A673 (cell line): Measurements from ENCODE around the gene KCNE4. TPM values are rescaled to one million over a fixed set of nuclear protein-coding genes. Genes with fewer than 3 reads are reported as not detected.

ENCODE experiments used
- BruUV-seq: library from RNA; stranded (reverse); fragments of 400-500 nt; replicated peaks from 2 replicates; lab custom pipeline; 2021; lab: Mats Ljungman, UMichigan
- CTCF ChIA-PET: fragments of 300-600 bp; sonication (Branson Sonifier 250); formaldehyde crosslinking; loops from one replicate; lab custom pipeline; 2022; ENCODE audit warnings: antibody characterized with exemption; lab: Charles Lee
- POLR2A ChIA-PET: fragments of 300-600 bp; sonication (Branson Sonifier 250); formaldehyde crosslinking; loops from one replicate; lab custom pipeline; 2022; ENCODE audit warnings: antibody characterized with exemption; ENCODE audit not compliant: low non-redundant PET; lab: Charles Lee
- DNase-seq: peaks from one replicate; pipeline ENCODE4 v3.0.0-alpha.2; 2015; ENCODE audit warnings: low spot score
- H3K27ac ChIP-seq: fragments of 200-600 bp; sonication (generic); 2 replicates; pipeline ENCODE4 v1.5.1; 2016; ENCODE audit warnings: mixed run types, low read depth, mild to moderate bottlenecking, mixed read lengths, antibody characterized with exemption, low read length; ENCODE audit not compliant: poor library complexity, severe bottlenecking
- H3K27me3 ChIP-seq: fragments of 200-600 bp; sonication (generic); replicated peaks from 2 replicates; pipeline ENCODE4 v1.6.1; 2017; ENCODE audit warnings: mixed run types, low read depth, mild to moderate bottlenecking, mixed read lengths, antibody characterized with exemption, low read length; ENCODE audit not compliant: insufficient read depth, poor library complexity
- H3K36me3 ChIP-seq: fragments of 200-600 bp; sonication (generic); 2 replicates; pipeline ENCODE4 v1.6.1; 2016; ENCODE audit warnings: mixed run types, mild to moderate bottlenecking, mixed read lengths, antibody characterized with exemption, low read length; ENCODE audit not compliant: insufficient read depth, poor library complexity, severe bottlenecking
- H3K4me1 ChIP-seq: fragments of 200-600 bp; sonication (generic); 2 replicates; pipeline ENCODE4 v1.6.1; 2017; ENCODE audit warnings: mixed run types, mild to moderate bottlenecking, mixed read lengths, antibody characterized with exemption, low read length; ENCODE audit not compliant: insufficient read depth, poor library complexity, severe bottlenecking
- H3K4me3 ChIP-seq: fragments of 200-600 bp; sonication (generic); 2 replicates; pipeline ENCODE4 v1.5.1; 2016; ENCODE audit warnings: low read depth, mixed run types, mild to moderate bottlenecking, mixed read lengths, low read length; ENCODE audit not compliant: poor library complexity, severe bottlenecking
- H3K9me3 ChIP-seq: fragments of 200-600 bp; sonication (generic); 2 replicates; pipeline ENCODE4 v1.6.1; 2016; ENCODE audit warnings: mixed run types, low read depth, mild to moderate bottlenecking, mixed read lengths, antibody characterized with exemption, low read length; ENCODE audit not compliant: poor library complexity, severe bottlenecking
- CTCF ChIP-seq: fragments of 300-800, 200-600 bp; sonication (generic); conservative IDR thresholded peaks from 2 replicates; pipeline ENCODE4 v1.5.1; 2017; ENCODE audit warnings: low read depth, mild to moderate bottlenecking, antibody characterized with exemption, low read length, moderate library complexity, mixed read lengths
- EZH2 ChIP-seq: fragments of 200-600 bp; sonication (generic); IDR thresholded peaks from 2 replicates; pipeline ENCODE4 v1.6.1; 2017; ENCODE audit warnings: borderline replicate concordance, low read depth, mild to moderate bottlenecking, mixed read lengths, antibody characterized with exemption, low read length; ENCODE audit not compliant: poor library complexity, severe bottlenecking
- intact Hi-C: fragments of 100-400 bp; cut with micrococcal nuclease; formaldehyde crosslinking; loops from one replicate; pipeline ENCODE4 v1.10.0; 2022; ENCODE audit not compliant: unreplicated experiment
- total RNA-seq: library from RNA; stranded (reverse); gene quantifications from 2 replicates; pipeline ENCODE4 v1.2.3, GENCODE V29; 2021

KCNE4 gene
- total RNA-seq, 1 experiment from 2014 or later = 82.5 TPM

GRCh38 chr2:223019987-223020717, 31.8 kb upstream of the KCNE4 start:
- intact Hi-C loops = no loop called here
- H3K9me3 ChIP-seq = no peaks in the 10 kb centered on the region
- no peak for DNase-seq
- CTCF ChIA-PET = no interaction called here
- TF ChIP-seq CTCF (no peak), EZH2 (no peak)
- H3K36me3 ChIP-seq = no peaks in the 10 kb centered on the region
- no peaks in the 10 kb centered on the region for H3K4me1 ChIP-seq
- H3K4me3 ChIP-seq = no peak overlapping the region
- POLR2A ChIA-PET = no interaction called here
- no peaks in the 10 kb centered on the region for H3K27me3 ChIP-seq
- BruUV-seq = no TSS peak
- no peak overlapping the region for H3K27ac ChIP-seq

- H3K9me3 ChIP-seq = no peaks in the 10 kb centered on the region
- H3K4me1 ChIP-seq = no peaks in the 10 kb centered on the region
- no peak overlapping the region for H3K4me3 ChIP-seq
- BruUV-seq = no TSS peak
- H3K27ac ChIP-seq = no peak overlapping the region
- no peaks in the 10 kb centered on the region for H3K36me3 ChIP-seq
- intact Hi-C loops = no loop called here
- POLR2A ChIA-PET = no interaction called here
- H3K27me3 ChIP-seq = no peaks in the 10 kb centered on the region
- DNase-seq = no peak
- CTCF ChIA-PET = no interaction called here
- no peak for TF ChIP-seq CTCF
- no peak for TF ChIP-seq EZH2
Observed at GRCh38 chr2:223020971-223021675, 30.9 kb upstream of the KCNE4 start.

GRCh38 chr2:223026357-223027110, 25.5 kb upstream of the KCNE4 start:
- DNase-seq = no peak
- H3K4me1 ChIP-seq = peaks cover 12% of the 10 kb centered on the region
- CTCF ChIA-PET = no interaction called here
- intact Hi-C loops = no loop called here
- H3K9me3 ChIP-seq = no peaks in the 10 kb centered on the region
- POLR2A ChIA-PET = interaction anchor here (0.6 to 0.7 kb wide), 2 partner anchors 50 to 909 kb away, joined by 8 to 19 read pairs; no protein-coding TSS in a partner anchor
- H3K27me3 ChIP-seq = no peaks in the 10 kb centered on the region
- H3K4me3 ChIP-seq = no peak overlapping the region
- BruUV-seq = no TSS peak
- TF ChIP-seq EZH2 (no peak), CTCF (no peak)
- H3K36me3 ChIP-seq = no peaks in the 10 kb centered on the region
- H3K27ac ChIP-seq = no peak overlapping the region
